H1 (cell line): ENCODE measurements around the gene DVL1. TPM values are rescaled to one million over a fixed set of nuclear protein-coding genes. Genes with fewer than 3 reads are reported as not detected.

ENCODE experiments used
- CTCF ChIA-PET: fragments of 300-600 bp; sonication (Branson Sonifier 250); formaldehyde crosslinking; loops from one replicate; lab custom pipeline; 2021; ENCODE audit not compliant: partially characterized antibody; lab: Charles Lee
- POLR2A ChIA-PET: fragments of 300-600 bp; sonication (Branson Sonifier 250); formaldehyde crosslinking; loops from one replicate; lab custom pipeline; 2021; ENCODE audit warnings: inconsistent platforms; ENCODE audit not compliant: partially characterized antibody; lab: Charles Lee
- DNase-seq, 2 experiments: peaks; one replicate each; pipeline versions ENCODE4 v3.0.0 to v3.0.0-alpha.2; 2010 to 2022; ENCODE audit warnings: low spot score in 2 of 2, low read depth in 1 of 2, mixed read lengths in 1 of 2
- FAIRE-seq: peaks from 2 replicates; lab custom pipeline; 2011; peaks lifted over from hg19 to GRCh38; lab: Jason Lieb, UNC
- H2AFZ ChIP-seq: 2 replicates; pipeline ENCODE4 v1.8.1; 2012; ENCODE audit warnings: low read length, inconsistent platforms
- H2AK5ac ChIP-seq: 2 replicates; pipeline ENCODE4 v1.6.1; 2013; ENCODE audit warnings: low read depth, low read length
- H2BK120ac ChIP-seq: replicated peaks from 2 replicates; pipeline ENCODE3; 2013; ENCODE audit warnings: low read depth, low read length, inconsistent platforms
- H2BK12ac ChIP-seq: 2 replicates; pipeline ENCODE4 v1.6.1; 2013; ENCODE audit warnings: low read depth, low read length
- H2BK15ac ChIP-seq: 2 replicates; pipeline ENCODE4 v1.6.1; 2013; ENCODE audit warnings: low read length
- H2BK20ac ChIP-seq: 2 replicates; pipeline ENCODE4 v1.6.1; 2013; ENCODE audit warnings: low read length
- H2BK5ac ChIP-seq: 2 replicates; pipeline ENCODE4 v1.6.1; 2013; ENCODE audit warnings: low read depth, low read length
- H3K14ac ChIP-seq: 2 replicates; pipeline ENCODE4 v1.6.1; 2013; ENCODE audit warnings: inconsistent platforms; ENCODE audit not compliant: insufficient read length
- H3K18ac ChIP-seq: 2 replicates; pipeline ENCODE4 v1.6.1; 2013; ENCODE audit warnings: low read length; ENCODE audit errors: extremely low read depth
- H3K23ac ChIP-seq: 2 replicates; pipeline ENCODE4 v1.6.1; 2013; ENCODE audit warnings: inconsistent platforms; ENCODE audit not compliant: insufficient read length
- H3K23me2 ChIP-seq: 2 replicates; pipeline ENCODE4 v1.6.1; 2013; ENCODE audit warnings: low read depth, low read length
- H3K27ac ChIP-seq: 2 replicates; pipeline ENCODE4 v1.6.1; 2011; ENCODE audit warnings: low read depth, low read length, inconsistent platforms
- H3K27me3 ChIP-seq, 4 experiments: replicated peaks in 1 of 4; 1 replicate in 1 of 4; 2 replicates in 3 of 4; pipeline versions ENCODE4 v1.6.1 to v1.8.1; 2011 to 2013; ENCODE audit warnings: low read length in 3 of 4, mild to moderate bottlenecking in 3 of 4, inconsistent platforms in 2 of 4, mixed read lengths in 2 of 4, moderate library complexity in 1 of 4; ENCODE audit not compliant: control insufficient read depth in 3 of 4, insufficient read depth in 3 of 4; ENCODE audit errors: extremely low read depth in 1 of 4
- H3K36me3 ChIP-seq, 4 experiments: 2 replicates each; pipeline versions ENCODE4 v1.6.1 to v1.8.1; 2011 to 2013; ENCODE audit warnings: mild to moderate bottlenecking in 4 of 4, low read length in 3 of 4, moderate library complexity in 2 of 4, control low read depth in 1 of 4, inconsistent platforms in 1 of 4; ENCODE audit not compliant: insufficient read depth in 4 of 4, control insufficient read depth in 2 of 4
- H3K4ac ChIP-seq: replicated peaks from 2 replicates; pipeline ENCODE3; 2013; ENCODE audit warnings: low read length, low read depth, mixed read lengths, inconsistent platforms; ENCODE audit not compliant: insufficient read length
- H3K4me1 ChIP-seq, 4 experiments: replicated peaks in 1 of 4; 1 replicate in 1 of 4; 2 replicates in 3 of 4; pipeline versions ENCODE4 v1.6.1 to v1.8.1; 2011 to 2013; ENCODE audit warnings: low read length in 3 of 4, inconsistent platforms in 2 of 4, mixed read lengths in 1 of 4; ENCODE audit not compliant: insufficient read depth in 4 of 4, control insufficient read depth in 3 of 4
- H3K4me2 ChIP-seq, 2 experiments: 2 replicates each; pipeline versions ENCODE4 v1.6.1 to v1.8.1; 2011 to 2013; ENCODE audit warnings: low read depth in 2 of 2, low read length in 2 of 2, control low read depth in 1 of 2, inconsistent platforms in 1 of 2, mild to moderate bottlenecking in 1 of 2; ENCODE audit not compliant: insufficient read depth in 1 of 2
- H3K4me3 ChIP-seq, 4 experiments: fragments of 200-600, 300-600 bp in 1 of 4; sonication (generic), shearing (Covaris generic), sonication (Bioruptor Twin) in 1 of 4; 2 replicates each; pipeline versions ENCODE4 v1.5.1 to v1.8.1; 2011 to 2016; ENCODE audit warnings: low read length in 4 of 4, low read depth in 3 of 4, control low read depth in 2 of 4, inconsistent platforms in 2 of 4, mild to moderate bottlenecking in 2 of 4, mixed read lengths in 1 of 4, moderate library complexity in 1 of 4; ENCODE audit not compliant: insufficient read depth in 2 of 4; ENCODE audit errors: extremely low read depth in 1 of 4
- H3K56ac ChIP-seq: replicated peaks from 2 replicates; pipeline ENCODE3; 2013; ENCODE audit warnings: low read depth, mild to moderate bottlenecking, mixed read lengths, low read length, inconsistent platforms; ENCODE audit not compliant: insufficient read length
- H3K79me1 ChIP-seq: 2 replicates; pipeline ENCODE4 v1.6.1; 2013; ENCODE audit warnings: low read depth, low read length, control low read depth
- H3K79me2 ChIP-seq, 2 experiments: 2 replicates each; pipeline versions ENCODE4 v1.6.1 to v1.8.1; 2012 to 2013; ENCODE audit warnings: low read length in 2 of 2, mild to moderate bottlenecking in 2 of 2, inconsistent platforms in 1 of 2; ENCODE audit not compliant: insufficient read depth in 2 of 2, control insufficient read depth in 1 of 2
- H3K9ac ChIP-seq, 4 experiments: replicated peaks in 1 of 4; 1 replicate in 1 of 4; 2 replicates in 3 of 4; pipeline versions ENCODE4 v1.6.1 to v1.8.1; 2011 to 2013; ENCODE audit warnings: low read depth in 3 of 4, low read length in 3 of 4, control low read depth in 2 of 4, mild to moderate bottlenecking in 2 of 4, moderate library complexity in 2 of 4, inconsistent platforms in 1 of 4; ENCODE audit errors: extremely low read depth in 1 of 4
- H3K9me3 ChIP-seq, 2 experiments: 2 replicates each; pipeline versions ENCODE4 v1.6.1 to v1.8.1; 2012 to 2013; ENCODE audit warnings: mild to moderate bottlenecking in 2 of 2, moderate library complexity in 2 of 2, control low read depth in 1 of 2, inconsistent platforms in 1 of 2, low read depth in 1 of 2, low read length in 1 of 2, mixed read lengths in 1 of 2; ENCODE audit not compliant: insufficient read depth in 2 of 2
- H4K20me1 ChIP-seq, 2 experiments: replicated peaks in 1 of 2; 2 replicates each; pipeline versions ENCODE3 to v1.8.1; 2011 to 2013; ENCODE audit warnings: inconsistent platforms in 2 of 2, low read length in 2 of 2, mild to moderate bottlenecking in 1 of 2; ENCODE audit not compliant: insufficient read depth in 2 of 2, control insufficient read depth in 1 of 2
- H4K5ac ChIP-seq: 2 replicates; pipeline ENCODE4 v1.6.1; 2013; ENCODE audit warnings: low read length, low read depth, mixed read lengths, inconsistent platforms; ENCODE audit not compliant: insufficient read length
- H4K8ac ChIP-seq: 2 replicates; pipeline ENCODE4 v1.8.0; 2013; ENCODE audit warnings: mild to moderate bottlenecking, moderate library complexity, low read length, inconsistent platforms; ENCODE audit not compliant: insufficient read depth; ENCODE audit errors: extremely low read depth
- H4K91ac ChIP-seq: replicated peaks from 2 replicates; pipeline ENCODE3; 2013; ENCODE audit warnings: low read length, mixed read lengths, inconsistent platforms; ENCODE audit not compliant: insufficient read length
- HDAC2 ChIP-seq, 2 experiments: fragments of 300-600 bp in 1 of 2; sonication (generic) in 1 of 2; IDR thresholded peaks; 2 replicates each; pipeline ENCODE4 v1.6.1; 2011 to 2012; ENCODE audit warnings: low read depth in 2 of 2, low read length in 2 of 2, mild to moderate bottlenecking in 2 of 2, moderate library complexity in 2 of 2, borderline replicate concordance in 1 of 2, inconsistent platforms in 1 of 2
- WGBS, 2 experiments: shearing (Covaris generic) in 1 of 2; methylation state at CpG; one replicate each; pipeline versions ENCODE4 v1.1.6 to v1.1.7; 2013 to 2015; ENCODE audit warnings: low lambda C conversion rate in 2 of 2, mixed read lengths in 2 of 2, inconsistent platforms in 1 of 2, low coverage in 1 of 2, missing lambda C conversion rate in 1 of 2; ENCODE audit not compliant: insufficient replicate concordance in 2 of 2, insufficient coverage in 1 of 2, insufficient read length in 1 of 2; ENCODE audit errors: extremely low coverage in 1 of 2, missing lambda C conversion rate in 1 of 2; 5-methylcytosine and 5-hydroxymethylcytosine counted together
- polyA plus RNA-seq, 7 experiments: library from polyadenylated mRNA; depleted of rRNA in 3 of 7; stranded (reverse) in 5 of 7; unstranded in 2 of 7; fragments of >200 nt in 5 of 7; fragments of 200-250 nt in 2 of 7; gene quantifications; 1 replicate in 5 of 7; 2 replicates in 1 of 7; 4 replicates in 1 of 7; pipeline versions ENCODE4 v1.2.1 to v1.2.3, GENCODE V29; 2011 to 2013; ENCODE audit warnings: missing spikeins in 2 of 7, mixed read lengths in 2 of 7
- total RNA-seq: library from RNA; stranded (reverse); fragmentation: NEBNext Ultra II Directional; extraction: Animal tissue kit (Norgen Biotek cat#: 25700); gene quantifications from 2 replicates; pipeline ENCODE4 v1.2.1, GENCODE V29; 2021

The DVL1 gene
- total and polyA plus RNA-seq, 2 of the 8 experiments (the other 6 are each of a cell fraction or from before 2014, with no cell fraction given), result 39.4 to 58.9 TPM

- Histone ChIP-seq H3K27ac (no peak overlapping the region; the same call in 1 of the 2 replicates), H4K20me1 (peaks cover 5 to 26% of the 10 kb centered on the region in 2 experiments), H2BK5ac (no peak overlapping the region), H2AK5ac (no peak overlapping the region), H4K5ac (peak overlapping the region; percentile 52), H2BK12ac (0 out of 2 replicates have a peak overlapping the region, but pooled peaks have one; percentile 75), H3K14ac (no peak overlapping the region), H3K18ac (no peak overlapping the region), H3K4me2 (peak overlapping the region; percentile 66 to 78), H3K4me3 (peak overlapping the region; percentile 77 to 98 (median 87)), H3K79me2 (peaks cover 0 to 6% of the 10 kb centered on the region in 2 experiments; a peak in 1 of 4 replicates), H4K91ac (no peak overlapping the region), H2BK120ac (no peak overlapping the region), H3K27me3 (peaks cover 0 to 4% (median 1%) of the 10 kb centered on the region in 4 experiments; a peak in 1 of 7 replicates), H2AFZ (no peak overlapping the region), H3K56ac (no peak overlapping the region), H3K4me1 (peaks cover 0 to 38% (median 28%) of the 10 kb centered on the region in 4 experiments; a peak in 6 of 7 replicates), H3K4ac (peak overlapping the region; percentile 69), H3K23ac (no peak overlapping the region), H4K8ac (peak overlapping the region; percentile 14), H2BK15ac (no peak overlapping the region), H2BK20ac (no peak overlapping the region), H3K9me3 (no peaks in the 10 kb centered on the region), H3K79me1 (peaks cover 4% of the 10 kb centered on the region), H3K9ac (peak overlapping the region in 3 of 4 experiments; percentile 51 to 71 (median 70); a peak in 5 of 7 replicates), H3K36me3 (peaks cover 14 to 38% (median 31%) of the 10 kb centered on the region in 4 experiments), H3K23me2 (peaks cover 21% of the 10 kb centered on the region; the same call in 1 of the 2 replicates)
- POLR2A ChIA-PET, result interaction anchor here (0.8 to 10.1 kb wide), 18 partner anchors 9 to 254 kb away, joined by 3 to 134 read pairs (median 4); partner anchors contain the start of genes CCNL2 and TAS1R3
- FAIRE-seq (no peak), DNase-seq (no peak)
- CTCF ChIA-PET, result interaction anchor here (0.8 to 1.5 kb wide), 7 partner anchors 9 to 96 kb away, joined by 3 to 8 read pairs (median 3); no protein-coding TSS in a partner anchor
- 38% methylated on average over 41 of the region's 57 CpGs; no CpG with 5 or more reads in 1 of the 2 experiments for WGBS, 2 experiments
- no peak for TF ChIP-seq HDAC2 (IDR thresholded peaks at IDR 0.05; ENCODE audit: borderline replicate concordance in 1 of 2, low read depth in 2 of 2, low read length in 2 of 2)
These were observed 39.7 kb downstream of the DVL1 start for GRCh38 chr1:1309251-1310108.
